Activated naive CD4-positive, alpha-beta T cell treated with anti-CD3 and anti-CD28 coated beads, Interleukin-2, amount 50 U/mL, for 72 hours (primary cell): Measurements from ENCODE around the gene EQTN. TPM values are rescaled to one million over a fixed set of nuclear protein-coding genes. Genes with fewer than 3 reads are reported as not detected.
"Not testable (repeated sequence)": the region's sequence is repeated elsewhere in the genome, so short reads cannot be mapped to it uniquely, and the experiment has no call there.

Source experiments
- ATAC-seq, 2 donors: fragments of 150-1000 bp; cut with Tn5 transposase; 2 replicates each; pipeline ENCODE4 v1.10.0; 2021; ENCODE audit warnings: mild to moderate bottlenecking in 2 of 2, moderate library complexity in 2 of 2
- DNase-seq, 2 donors: peaks; one replicate each; pipeline ENCODE4 v3.0.0; 2021 to 2022; ENCODE audit warnings: low spot score in 2 of 2
- H3K27ac Mint-ChIP-seq, 2 donors: one replicate each; pipeline ENCODE4 v1.8.0; 2022; ENCODE audit warnings: mild to moderate bottlenecking in 2 of 2, mixed read lengths in 2 of 2
- H3K36me3 Mint-ChIP-seq, 2 donors: one replicate each; pipeline ENCODE4 v1.8.0; 2022; ENCODE audit warnings: mixed read lengths in 2 of 2
- H3K9me3 Mint-ChIP-seq, 2 donors: one replicate each; pipeline ENCODE4 v1.8.0; 2022; ENCODE audit warnings: mixed read lengths in 2 of 2
- total RNA-seq, 2 donors: library from RNA; stranded (reverse); gene quantifications; one replicate each; pipeline ENCODE4 v1.2.3, GENCODE V29; 2022

EQTN gene
- total RNA-seq, 2 donors from 2014 or later, result not detected

- Mint-ChIP-seq H3K36me3 (no peaks in the 10 kb centered on the region), H3K9me3 (no peaks in the 10 kb centered on the region), H3K27ac (no peak overlapping the region)
- no peak for DNase-seq
- no peak for ATAC-seq
Measured at GRCh38 chr9:27260789-27261516, 36.0 kb downstream of the EQTN start.

GRCh38 chr9:27258662-27259061, 38.3 kb downstream of the EQTN start:
- DNase-seq (no peak), ATAC-seq (no peak)
- Mint-ChIP-seq H3K27ac (no peak overlapping the region), H3K9me3 (peaks cover 0 to 5% of the 10 kb centered on the region in 2 donors), H3K36me3 (no peaks in the 10 kb centered on the region)

- DNase-seq (no peak), ATAC-seq (no peak)
- H3K27ac Mint-ChIP-seq, result no peak overlapping the region
- no peaks in the 10 kb centered on the region for H3K36me3 Mint-ChIP-seq
- H3K9me3 Mint-ChIP-seq, result peaks cover 0 to 4% of the 10 kb centered on the region in 2 donors
Measured at GRCh38 chr9:27248702-27249101, 48.2 kb downstream of the EQTN start.

GRCh38 chr9:27247756-27248155, 49.2 kb downstream of the EQTN start:
- H3K9me3 Mint-ChIP-seq, result no peaks in the 10 kb centered on the region
- ATAC-seq, result peak in 1 of 2 donors; percentile 47
- peak in 1 of 2 donors; percentile 15 for DNase-seq
- H3K27ac Mint-ChIP-seq, result no peak overlapping the region
- H3K36me3 Mint-ChIP-seq, result no peaks in the 10 kb centered on the region

- H3K9me3 Mint-ChIP-seq, H3K27ac Mint-ChIP-seq, ATAC-seq, H3K36me3 Mint-ChIP-seq, DNase-seq: not testable (repeated sequence)
Measured at GRCh38 chr9:27239648-27240047, 57.3 kb downstream of the EQTN start.

Other genes with a start within 250 kb of the EQTN start
- not detected for gene TEK, start 187.9 kb downstream of the EQTN start, total RNA-seq
- not detected for gene IFNK, start 227.1 kb upstream of the EQTN start, total RNA-seq
- gene MOB3B, start 232.7 kb upstream of the EQTN start, total RNA-seq, result 1 to 10 TPM; 1.3 to 2.3 TPM